ACHN (cell line): ENCODE measurements around the gene C22orf23.

Experiments
- DNase-seq: peaks from one replicate; pipeline ENCODE4 v3.0.0-alpha.2; 2015
- in situ Hi-C: cut with HindIII; loops from 2 replicates; pipeline ENCODE4 v1.10.0; 2017; ENCODE audit warnings: low sequenced_read_pairs, low pct_ligation_motif_present, low pct_unique_long_range_greater_than_20kb

Gene C22orf23

DNA sequence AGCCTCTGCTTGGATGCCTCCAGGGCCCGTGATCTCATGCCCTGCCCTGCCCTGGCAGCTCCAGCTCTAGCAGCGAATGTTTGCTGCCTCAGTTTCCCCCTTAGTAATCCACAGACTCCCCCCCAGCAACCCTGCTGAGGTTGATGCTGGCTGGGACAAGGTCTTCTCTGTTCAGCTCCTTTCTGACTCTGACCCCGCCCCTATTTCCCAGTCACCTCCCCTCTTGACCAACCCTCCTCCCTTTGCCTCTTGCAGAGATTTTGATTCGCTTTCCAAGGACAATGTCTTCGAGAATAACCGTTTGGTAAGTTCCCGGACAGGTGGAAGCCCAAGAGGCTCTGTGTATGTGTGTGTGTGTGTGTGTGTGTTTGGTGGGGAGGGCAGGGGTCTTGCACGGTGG, 41.7 kb downstream of the C22orf23 start:
- DNase-seq: no peak
- in situ Hi-C loops: no loop called here

DNA sequence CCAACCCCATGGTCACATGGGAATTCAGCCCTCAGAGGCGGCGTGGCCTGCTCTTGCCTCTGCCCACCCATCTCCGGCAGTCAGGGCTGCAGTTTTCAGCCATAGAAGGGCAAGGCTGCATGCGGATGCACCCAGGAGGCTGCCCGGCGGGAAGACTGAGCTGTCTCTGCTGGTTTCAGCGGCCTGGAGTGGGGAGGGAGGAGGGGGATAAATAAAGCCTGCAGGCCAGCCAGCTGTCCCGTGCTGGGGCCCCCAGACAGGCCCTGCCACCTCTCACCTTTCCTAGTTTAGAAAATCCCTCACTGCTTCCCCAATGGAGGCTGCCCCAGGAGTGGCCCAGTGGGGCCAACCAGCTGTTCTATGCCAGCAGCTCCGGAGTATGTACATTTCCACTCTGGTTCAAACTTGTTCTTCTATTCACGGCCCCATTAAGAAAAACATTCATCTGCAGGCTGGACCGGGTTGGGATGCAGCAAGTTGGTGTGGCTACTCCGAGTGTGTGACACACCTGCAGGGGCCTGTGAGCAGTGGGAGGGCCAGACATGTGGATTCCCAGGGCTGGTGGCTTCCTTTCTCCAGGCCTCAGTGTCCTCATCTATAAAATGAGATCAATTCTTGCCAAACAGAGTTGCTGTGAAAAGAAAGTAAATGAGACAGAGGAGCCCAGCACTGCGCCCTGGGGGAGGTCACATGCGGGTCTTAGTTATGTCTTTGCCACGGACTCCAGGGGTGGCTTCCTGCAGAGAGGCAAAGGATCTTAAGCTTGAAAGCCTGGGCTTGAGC, 42.3 kb downstream of the C22orf23 start:
- in situ Hi-C loops: no loop called here
- no peak for DNase-seq

DNA sequence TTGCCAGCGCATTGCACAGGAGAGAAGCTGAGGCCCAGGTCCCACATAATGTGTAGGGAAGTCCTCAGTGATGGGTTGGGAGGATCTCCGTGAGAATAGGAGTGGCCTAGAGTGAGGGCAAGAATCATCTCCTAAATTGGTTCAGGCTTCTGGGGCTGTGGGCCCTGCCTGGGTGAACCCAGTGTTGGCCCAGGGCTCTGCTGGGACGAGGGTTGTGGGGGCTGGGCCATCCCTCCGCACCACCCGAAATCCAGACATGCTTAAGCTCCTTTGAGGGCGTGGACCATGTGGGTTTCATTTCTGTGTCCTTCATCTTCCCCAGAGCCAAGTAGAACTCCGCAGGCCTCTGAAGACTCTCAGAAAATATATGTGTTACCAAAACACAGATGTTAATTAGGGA, 43.6 kb downstream of the C22orf23 start:
- DNase-seq: no peak

DNA sequence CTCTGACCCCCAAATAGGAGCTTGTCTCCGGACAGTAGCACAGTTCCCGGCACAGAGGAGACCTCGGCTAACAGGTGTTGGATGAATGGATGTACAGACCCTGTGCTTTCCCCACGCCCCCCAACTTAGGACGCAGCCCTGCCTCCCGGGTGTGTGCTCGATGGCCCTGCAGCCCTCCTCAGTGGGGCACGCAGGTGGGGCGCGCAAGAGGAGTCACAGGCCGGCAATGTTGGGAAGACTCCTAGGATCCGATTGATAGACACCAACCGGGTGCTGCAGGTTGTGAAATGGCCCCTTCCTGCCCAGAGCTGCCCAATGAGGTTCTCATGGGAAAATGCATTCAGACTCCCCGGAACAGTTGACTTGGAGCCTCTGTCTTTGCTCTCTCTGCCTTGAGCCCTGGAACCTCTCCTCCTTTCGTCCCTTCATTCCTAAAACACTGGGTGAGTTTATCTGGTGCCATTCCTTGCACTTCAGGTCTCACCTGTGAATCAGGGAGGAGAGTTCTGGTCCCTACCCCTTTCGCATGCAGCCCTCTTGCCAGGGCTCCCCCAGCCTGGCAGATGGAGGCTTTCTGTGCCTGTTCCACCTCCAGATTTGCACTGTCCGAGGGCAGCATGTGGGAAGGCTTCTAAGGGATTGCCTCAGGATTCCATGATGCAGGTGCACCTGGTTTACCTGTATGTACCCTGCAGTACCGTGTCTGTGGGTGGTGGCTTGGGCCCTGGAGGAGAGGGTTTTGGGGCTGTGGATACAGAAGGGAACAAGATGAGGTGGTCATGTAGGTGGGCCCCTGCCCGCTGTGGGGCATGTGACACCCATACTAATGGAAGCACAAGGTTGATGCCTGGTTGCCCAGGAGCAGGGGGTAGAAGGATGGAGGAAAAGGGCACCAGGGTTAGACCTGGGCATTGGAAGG, 46.1 kb downstream of the C22orf23 start:
- DNase-seq: no peak
- in situ Hi-C loops: no loop called here

More for the DNA sequence above, 43.6 kb downstream of the C22orf23 start:
- in situ Hi-C loops: no loop called here

DNA sequence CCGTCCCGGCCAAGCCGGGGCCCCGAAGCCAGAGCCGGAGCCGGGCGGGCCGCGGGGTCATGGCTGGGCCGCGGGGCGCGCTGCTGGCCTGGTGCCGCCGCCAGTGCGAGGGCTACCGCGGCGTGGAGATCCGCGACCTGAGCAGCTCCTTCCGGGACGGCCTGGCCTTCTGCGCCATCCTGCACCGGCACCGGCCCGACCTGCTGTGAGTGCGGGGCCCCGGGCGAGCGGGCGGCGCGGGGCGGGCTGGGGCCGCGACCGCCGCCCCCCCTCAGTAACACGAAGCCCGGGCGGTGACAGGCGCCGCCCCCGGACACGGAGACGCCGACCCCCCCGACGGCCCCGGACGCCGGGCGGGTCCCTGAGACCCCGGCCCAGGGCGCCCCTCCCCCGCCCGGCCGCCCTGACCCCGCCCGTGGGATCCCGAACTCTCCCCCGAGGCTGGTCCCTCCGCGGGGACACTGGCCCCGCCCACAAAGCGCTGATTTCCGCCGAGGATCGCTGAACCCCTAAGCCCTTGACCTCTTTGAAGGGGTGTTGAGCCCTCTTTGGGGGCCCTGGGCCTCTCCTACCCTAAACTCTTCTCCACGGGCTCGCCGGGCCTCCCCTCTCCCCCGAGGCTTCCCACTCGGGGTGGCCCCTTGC, 46.9 kb downstream of the C22orf23 start:
- peak; percentile 19 for DNase-seq
- in situ Hi-C loops: no loop called here

DNA sequence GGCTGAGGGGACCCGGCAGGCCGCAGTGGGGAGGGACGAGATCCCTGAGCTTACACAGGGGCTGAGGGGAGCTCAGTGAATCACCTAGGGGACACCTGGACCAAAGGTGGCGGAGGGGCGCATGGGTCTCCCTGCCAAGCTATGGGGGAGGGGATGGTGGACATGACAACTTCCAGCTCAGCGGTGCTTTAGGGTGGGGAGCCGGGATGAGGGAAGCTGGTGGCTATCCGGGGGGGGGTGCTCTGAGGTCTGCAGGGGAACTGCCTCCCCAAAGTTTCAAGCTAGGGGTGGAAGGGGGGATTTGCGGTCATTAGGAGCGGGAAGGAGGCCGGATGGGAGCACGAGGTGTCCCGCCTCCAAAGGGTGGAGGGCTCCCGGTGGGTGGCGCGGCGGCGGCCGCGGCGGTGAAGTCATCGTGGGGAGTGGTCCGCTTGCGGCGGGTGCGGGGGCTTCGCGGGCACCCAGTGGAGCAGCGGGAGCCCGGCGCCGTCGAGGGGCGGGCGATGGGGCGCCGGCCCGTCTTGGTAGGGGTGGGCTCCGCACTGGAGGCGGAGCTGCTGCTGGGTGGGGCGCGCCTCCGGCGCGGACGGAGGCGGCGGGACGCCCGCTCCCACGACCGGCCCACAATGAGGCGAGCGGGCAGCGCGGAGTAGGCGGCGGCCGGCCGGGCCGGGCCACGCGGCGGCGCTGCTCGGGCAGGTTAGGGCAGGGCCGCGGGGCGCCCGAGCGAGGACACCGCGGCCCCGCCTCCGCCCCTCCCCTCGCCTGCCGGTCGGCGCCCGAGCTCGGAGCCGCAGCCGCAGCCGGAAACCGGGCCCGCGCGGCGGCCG, 47.7 kb downstream of the C22orf23 start, which contains the start of gene MICALL1:
Gene MICALL1, plus strand, starts transcription at position 764 of the 830 bp plus-strand sequence. CDS start 126 bp downstream, outside the sequence.
- in situ Hi-C loops: no loop called here

DNA sequence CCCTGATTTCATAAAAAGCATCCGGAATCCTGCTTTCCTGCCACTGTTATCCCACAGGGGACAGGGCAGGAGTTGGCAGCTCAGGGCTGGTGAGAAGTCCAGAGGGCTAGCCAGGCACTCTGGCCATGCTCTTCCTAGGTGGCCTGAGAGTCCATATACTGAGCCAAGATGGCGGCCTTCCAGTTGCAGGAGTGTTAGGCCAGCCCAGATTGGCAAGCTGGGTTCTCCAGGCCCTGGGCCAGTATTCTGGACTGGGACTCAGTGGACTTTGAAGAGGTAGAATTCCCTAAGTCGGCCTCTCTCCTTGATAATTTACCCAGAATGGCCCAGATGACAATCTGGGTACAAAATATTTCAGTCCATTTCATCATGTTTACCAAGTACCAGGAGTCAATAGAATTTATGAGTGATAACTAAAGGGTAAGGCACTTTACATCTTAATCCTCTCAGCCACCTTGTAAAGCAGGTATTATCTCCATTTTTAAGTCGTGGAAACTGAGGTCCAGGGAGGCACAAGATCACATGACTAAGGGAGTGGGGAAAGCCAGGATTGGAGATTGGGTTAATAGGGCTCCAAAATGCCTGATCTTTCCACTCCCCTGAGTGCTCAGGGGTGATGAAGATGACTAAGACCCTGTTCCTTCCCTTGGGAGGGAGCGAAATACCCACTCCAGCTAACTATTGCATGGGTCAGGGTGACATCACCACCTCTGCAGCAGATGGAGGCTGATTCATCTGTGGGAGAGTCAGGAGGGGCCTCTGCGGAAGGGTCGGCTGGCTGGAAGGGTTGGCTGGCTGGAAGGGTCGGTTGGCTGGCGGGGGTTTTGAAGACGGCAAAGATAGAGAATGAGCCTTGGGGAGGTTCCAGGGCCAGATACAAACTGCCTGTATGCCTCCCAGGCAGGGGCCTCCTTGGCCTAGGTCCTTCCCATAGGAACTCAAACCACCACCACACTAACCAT, 48.5 kb downstream of the C22orf23 start:
- peak; percentile 94 for DNase-seq
- in situ Hi-C loops: no loop called here

More for the DNA sequence above, 47.7 kb downstream of the C22orf23 start, which contains the start of gene MICALL1:
- DNase-seq: peak; percentile 85

DNA sequence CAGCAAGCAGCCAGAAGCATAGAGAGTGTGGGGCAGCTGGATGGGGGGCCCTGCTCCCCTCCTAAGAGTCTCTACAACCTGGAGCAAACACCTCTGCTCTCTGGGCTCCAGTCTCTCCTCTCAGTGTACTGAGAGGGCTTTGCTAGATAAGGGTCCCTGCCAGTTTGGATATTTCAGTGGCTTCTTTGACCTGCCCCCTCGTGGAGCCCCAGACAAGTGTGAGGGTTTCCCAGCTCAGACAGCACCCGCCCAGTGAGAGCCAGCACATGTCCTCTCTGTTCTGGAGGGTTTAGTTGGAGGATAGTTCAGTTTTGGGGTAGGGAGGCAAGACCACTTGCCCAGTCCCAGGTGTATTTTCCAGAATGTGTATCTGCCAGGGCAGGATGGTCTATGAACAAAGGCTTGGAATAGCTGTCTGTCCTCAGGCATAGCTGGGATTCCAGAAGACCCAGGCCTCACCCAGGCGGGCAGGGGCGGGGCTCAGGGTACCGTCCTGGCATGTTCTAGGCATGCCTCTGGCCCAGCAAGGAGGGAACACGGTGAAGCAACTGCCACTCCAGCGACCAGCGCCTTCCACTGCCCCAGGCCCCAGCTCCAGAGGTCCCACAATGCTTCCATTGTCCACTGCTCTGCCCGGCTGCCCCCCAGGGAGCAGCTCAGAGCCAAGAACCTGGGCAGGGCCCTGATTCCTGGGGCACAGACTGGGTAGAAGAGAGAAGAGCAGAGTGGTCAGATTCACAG, 54.8 kb downstream of the C22orf23 start:
- in situ Hi-C loops: no loop called here
- no peak for DNase-seq

DNA sequence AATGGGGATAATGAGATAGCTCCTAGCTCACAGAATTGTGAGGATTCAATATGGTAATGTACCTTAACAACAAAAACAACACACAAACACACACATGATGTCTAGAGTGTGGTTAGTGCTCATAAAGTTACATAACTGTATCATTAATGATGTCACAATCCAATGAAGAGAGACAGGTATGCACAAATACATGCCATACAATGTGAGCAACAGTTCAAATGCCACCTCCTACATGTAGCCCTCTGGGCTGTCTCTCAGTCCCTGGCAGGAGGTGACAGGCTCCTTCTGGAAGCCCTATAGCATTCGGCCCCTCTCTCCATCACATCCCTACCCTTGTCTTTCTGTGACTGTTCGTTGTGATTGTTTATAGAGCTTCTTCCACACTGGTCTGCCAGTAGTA, 55.6 kb downstream of the C22orf23 start:
- in situ Hi-C loops: no loop called here

DNA sequence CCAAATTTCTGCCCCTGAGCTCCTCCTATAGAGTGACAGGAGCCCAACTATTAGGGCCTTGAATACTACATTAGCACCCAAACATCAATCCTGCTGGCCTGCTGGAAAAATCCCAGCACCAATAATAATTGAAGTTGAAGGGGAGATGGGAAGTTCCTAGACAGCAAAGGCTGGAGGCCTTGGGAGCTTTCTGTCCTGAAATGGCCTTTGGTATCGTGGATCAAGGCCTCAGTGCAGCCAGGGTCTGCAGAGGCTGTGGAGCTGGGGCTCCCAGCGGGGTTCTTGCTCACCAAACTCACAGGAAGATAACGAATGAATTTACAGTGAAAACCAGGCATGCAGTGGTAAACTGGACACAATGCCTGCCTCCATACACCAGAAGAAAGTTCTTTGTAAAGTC, 56.5 kb downstream of the C22orf23 start:
- in situ Hi-C loops: no loop called here
- no peak for DNase-seq

More for the DNA sequence above, 55.6 kb downstream of the C22orf23 start:
- DNase-seq: no peak

DNA sequence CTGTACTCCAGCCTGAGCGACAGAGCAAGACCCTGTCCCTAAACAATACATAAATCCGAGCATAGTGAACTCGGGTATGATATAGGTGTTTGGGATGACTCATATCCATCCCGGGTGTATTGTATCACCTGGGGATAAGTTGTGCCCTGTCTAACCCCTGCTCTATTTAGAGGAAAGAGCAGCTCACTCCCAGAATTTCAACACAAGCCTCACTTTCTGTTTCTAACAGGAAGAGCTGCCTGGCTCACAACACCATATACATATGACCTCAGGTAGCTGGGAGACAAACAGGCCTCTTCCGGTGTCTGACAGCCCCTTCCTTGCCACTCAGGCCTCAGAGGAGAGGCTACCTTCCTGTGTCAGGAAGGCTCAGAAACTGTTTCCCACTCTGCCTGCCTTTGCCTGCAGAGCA, 57.2 kb downstream of the C22orf23 start:
- DNase-seq: no peak
- in situ Hi-C loops: no loop called here

DNA sequence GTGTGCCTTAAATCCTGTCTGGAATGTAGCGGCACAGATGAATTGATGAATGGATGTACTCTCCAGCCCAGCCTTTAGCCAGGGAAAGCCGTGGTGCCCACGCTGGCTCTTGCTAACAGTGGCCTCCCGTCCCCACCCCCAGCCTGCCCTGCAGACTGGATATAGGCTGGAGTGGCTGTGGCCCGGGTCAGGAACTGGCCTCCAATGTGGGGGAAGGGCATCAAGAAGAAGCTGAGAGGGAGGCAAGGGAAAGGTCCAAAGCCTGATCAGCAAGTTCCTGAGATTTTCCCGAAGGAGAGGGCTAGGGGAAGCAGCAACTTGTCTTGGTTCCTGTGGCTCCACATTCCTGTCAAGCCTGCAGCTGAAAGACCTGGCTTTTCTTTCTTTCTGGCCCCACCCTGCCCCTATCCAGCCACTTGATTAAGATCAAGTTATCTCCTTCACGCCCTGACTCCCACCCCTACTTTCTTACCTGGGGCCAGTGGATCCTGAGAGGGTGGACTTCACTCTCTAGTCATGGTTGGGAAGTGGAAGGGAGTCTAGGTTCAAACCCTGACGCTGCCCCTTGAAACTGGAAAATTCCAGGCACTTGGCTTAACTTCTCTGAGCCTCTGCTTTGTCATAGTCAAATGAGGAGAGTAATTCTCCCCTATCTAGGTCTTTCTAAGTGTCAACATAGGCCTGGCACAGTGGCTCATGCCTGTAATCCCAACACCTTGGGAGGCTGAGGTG, 58.3 kb downstream of the C22orf23 start:
- no peak for DNase-seq
- in situ Hi-C loops: no loop called here

DNA sequence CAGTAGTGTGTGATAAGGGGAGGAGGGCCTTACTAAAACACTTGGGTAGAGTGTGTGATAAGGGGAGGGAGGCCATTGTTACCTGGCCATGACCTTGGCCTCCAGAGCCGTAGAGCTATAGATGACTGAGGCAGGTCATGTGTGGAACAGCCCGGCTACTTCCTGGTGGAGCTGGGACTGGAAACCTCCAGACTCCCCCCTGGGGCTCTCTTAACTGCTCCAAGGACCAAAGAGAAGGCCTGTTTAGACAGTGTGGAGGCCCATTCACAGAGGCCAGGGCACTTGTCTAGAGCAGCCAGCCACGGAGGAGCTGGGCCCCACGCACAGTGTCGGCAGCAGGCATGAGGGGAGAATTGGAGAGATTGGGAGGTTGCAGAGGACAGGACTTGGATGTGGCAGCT, 59.8 kb downstream of the C22orf23 start:
- in situ Hi-C loops: no loop called here
- DNase-seq: no peak
